Stimulated activated CD4-positive, alpha-beta T cell treated with anti-CD3 and anti-CD28 coated beads, Interleukin-4, amount 100 ng/mL, for 24 hours (primary cell): ENCODE data around the gene SLIT3.
A peak's percentile ranks its signal among the peaks of the same experiment; 100 is the strongest.

Experiments
- DNase-seq: peaks from one replicate; pipeline ENCODE4 v3.0.0-alpha.2; 2020

SLIT3 gene

DNA sequence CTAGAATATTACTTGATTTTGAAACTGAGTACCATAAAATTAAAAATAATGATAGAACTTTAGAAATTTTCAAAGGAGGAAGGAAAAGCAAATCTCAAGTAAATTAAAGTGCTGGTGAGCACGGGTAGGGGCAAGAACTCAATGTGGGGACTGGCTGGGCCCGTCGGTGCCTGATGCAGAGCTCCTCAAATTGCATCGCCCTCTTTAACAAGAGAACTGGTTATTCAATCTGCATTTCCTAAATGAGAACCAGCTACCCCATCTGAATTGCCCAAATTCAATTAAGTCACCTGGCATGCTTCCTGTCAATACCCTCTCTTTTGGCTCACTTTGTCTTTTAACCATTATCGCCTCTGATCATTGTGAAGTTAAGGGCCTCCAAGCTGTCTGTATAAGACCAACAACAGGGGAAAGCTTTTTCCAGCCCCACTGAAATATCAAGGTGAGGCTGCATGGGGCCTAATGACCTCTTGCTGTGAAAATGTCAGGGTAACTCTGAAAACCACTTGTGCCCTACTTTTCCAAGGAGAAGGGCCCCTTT is 316.7 kb downstream of the SLIT3 start:
- no peak for DNase-seq

DNA sequence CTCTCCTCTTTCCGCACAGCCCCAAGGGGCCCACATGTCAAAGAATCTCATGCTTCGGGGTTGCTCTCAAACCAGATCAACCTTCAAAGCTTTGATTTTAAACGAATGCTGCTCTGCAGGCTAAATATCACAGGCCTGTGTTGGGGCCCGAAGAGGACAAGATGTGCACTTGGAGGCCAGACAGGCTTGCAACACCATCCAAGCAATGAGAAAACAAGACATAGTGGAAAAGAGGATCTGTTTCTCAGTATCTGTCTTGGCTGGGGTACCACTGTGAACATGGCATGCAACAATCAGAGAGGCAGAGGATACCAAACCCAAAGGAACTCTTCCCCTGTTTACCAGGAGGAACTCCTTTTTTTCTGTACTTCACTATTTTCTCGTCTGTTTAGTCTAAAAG is 321.8 kb downstream of the SLIT3 start:
- DNase-seq, result no peak

DNA sequence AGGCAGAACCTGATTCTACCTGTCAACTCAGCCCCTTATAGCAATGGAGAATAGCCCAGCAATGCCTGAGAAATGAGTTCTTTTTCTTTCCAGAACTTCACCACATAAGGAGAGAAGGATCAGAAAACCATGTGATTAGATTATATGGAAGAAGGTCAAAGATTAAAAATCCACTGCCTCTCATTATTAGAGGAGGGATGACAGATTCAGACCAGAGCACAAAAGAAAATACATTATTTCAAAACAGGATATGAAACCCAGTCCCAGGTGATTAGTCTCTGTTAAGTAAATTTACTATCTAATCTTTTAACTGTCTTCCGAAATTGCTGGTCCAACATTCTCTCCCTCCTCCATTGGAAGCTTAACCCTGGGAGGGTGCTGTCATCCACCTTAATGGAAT is 322.4 kb downstream of the SLIT3 start:
- no peak for DNase-seq

DNA sequence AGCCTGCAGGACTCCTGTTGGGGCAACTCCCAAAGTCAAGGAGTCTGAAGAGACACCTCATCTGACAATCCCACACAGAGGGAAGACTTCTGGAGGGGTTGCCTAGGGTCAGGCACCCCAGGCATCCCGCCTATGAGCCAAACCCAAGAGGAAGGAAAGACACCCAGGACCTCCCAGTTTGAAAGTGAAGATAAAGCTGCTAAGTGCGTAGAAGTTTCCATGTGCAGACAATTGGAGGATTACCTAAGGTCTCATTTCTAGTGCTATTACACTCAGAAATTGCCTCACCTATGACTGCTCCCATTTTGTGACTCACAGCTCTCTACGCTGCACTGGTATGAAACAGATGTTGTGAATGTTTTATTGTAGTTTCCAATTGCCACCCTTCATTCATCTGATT is 322.9 kb downstream of the SLIT3 start:
- no peak for DNase-seq

DNA sequence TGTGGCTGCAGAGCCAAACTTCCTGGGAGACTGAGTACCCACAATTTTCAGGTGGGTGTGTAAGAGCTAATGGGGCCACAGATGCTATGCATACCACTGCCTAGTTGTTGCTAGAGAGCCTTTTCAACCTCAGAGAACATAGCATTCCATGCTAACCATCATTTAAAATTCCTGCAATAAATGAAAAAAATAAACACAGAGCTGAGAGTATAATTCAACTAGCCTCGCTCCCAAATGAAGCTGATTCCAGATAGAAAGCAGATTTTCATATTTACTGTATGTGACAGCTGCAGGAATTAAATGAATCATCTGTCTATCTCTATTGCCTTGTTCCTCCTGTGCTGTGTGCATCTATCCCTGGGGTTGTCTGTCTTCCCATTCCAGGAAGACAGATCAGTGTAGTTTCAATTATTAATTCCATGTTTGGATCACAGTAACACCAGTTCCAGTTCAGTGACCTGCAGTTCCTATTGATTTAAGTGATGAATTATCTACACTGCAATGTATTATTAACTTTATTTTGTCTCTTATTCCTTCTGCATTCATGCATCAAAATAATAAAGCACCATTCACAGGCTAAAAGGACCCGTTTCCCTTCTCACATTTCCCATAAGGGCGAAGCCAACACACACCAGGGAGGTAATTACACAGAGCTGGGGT is 324.5 kb downstream of the SLIT3 start:
- no peak for DNase-seq

DNA sequence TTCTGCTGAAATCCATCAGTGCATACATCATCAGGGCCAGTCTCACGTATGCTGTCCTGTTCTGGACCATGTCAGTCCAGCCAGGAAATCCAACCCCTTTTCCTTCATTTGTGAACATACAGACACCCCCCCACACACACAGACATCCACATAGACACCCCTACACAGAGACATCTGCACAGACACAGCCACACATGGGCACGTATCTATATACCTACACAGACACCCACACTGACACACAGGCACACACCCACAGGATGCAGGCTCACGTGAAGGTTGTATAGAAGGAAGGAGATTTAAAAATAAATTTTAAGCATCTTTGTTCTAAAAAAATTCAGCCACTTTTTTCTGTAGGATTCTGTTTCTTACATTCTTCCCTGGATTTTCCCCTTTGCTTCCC is 325.6 kb downstream of the SLIT3 start:
- DNase-seq, result no peak

DNA sequence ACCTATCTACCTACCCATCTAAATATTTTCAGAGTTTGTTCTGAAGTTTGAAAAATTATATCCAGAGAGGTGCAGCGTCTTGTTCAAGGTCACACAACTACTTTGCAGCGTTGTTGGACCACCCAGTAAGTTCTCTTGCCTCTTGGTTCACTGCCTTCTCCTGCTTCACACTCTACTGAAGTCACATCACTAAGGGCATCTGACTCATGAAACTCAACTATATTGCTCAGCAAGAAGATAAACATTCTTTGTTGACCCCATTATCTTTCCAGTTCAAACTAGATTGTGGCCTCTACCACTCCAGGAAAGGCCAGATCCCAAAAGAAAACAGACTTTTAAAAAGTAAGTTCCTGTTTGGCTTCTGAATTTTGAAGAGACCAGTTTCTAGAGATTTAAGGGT is 326.9 kb downstream of the SLIT3 start:
- no peak for DNase-seq

DNA sequence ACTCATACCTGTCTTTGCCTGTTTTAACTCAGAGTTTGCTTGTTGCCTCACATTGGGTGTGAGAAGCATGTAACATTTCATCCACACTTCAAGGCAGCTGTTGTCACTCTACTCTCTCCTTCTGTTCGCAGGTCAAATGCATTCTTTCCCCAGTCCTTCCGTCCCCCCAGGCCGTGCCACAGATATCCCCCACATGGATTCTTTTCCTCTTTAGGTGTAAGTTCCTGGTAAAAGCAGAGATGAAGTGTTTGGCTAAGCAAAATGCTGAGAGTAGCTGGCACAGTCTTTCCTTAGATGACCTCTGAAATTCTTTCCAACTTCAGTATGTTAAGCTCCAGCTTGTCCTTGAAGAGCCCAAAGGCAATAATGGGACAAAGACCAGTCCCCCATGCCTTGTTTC is 328.2 kb downstream of the SLIT3 start:
- DNase-seq, result no peak

DNA sequence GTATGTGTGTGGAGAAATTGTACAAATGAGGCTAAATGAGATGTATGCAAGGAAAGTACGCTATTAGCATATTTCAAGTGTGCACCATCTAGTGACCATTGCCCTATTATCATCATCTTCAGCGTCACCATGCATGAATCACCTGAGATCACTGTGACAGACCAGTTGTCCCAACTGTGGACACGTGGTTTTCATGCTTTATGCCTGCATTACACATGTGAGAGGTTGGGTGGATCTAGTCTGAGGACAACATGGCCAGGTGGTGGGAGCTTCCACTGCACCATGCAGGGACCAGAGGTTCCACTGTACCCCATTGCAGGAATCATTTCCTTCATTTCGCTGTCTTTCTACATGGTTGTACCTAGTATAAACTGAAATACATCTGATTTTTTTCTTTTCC is 329.8 kb downstream of the SLIT3 start:
- no peak for DNase-seq

DNA sequence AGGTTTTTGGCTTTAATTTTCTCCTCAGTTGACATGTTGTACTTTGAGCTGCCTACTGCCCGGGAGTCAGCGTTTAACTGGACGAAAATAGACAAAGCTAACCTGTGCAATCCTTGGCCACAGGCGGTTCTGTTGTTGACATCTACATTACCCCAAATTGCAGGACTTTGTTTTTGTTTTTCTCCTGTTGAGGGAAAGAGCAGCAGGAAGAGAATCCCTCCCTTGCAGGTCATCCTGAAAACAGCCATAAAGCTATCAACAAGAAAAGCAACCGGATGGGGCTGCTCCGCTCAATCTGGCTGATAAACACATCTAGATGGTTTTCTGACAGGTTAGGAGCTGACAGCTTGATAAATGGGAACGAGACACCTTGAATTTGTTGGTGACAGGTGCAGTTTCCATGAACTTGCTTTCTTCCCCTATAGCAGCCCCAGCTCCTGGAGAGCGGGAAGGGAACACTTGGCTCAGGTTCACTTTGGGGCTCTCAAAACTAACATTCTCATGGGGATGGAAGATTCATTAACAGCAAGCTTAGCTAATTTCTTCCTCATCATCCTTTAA is 331.5 kb downstream of the SLIT3 start:
- DNase-seq, result no peak

DNA sequence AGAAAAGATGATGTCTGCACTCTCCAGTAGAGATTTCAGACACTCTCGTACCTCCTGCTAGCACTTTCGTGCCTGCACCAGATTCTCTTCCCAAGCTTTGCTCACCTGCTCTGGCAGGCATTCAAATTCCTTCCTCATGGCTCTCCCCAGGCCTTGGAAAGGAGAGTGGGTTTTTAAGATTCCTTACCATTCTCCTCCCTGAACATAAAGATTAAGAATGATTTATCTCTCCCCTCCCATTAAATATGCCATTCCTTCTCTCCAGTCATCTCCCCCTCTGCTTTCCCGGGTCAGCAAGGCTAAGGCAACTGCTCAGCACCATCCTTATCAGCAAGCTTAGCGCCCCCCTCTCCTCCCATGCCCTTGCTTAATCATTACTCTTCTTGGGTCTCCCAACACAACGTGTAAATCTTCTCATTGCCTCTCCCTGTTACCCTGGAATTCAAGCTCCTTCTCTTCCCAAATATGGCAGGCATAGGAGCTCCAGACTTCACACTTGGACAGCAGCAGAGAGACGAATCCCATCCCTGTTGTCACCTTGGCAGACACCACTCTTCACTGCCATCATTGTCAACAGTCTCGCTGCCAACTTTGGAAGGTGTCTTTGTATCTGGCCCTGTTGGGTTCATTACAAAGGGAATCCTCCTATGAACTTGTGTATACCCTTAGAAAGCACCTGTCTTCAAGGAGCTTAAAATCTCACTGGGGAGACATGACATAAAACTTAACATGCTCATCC is 332.9 kb downstream of the SLIT3 start:
- DNase-seq, result no peak

DNA sequence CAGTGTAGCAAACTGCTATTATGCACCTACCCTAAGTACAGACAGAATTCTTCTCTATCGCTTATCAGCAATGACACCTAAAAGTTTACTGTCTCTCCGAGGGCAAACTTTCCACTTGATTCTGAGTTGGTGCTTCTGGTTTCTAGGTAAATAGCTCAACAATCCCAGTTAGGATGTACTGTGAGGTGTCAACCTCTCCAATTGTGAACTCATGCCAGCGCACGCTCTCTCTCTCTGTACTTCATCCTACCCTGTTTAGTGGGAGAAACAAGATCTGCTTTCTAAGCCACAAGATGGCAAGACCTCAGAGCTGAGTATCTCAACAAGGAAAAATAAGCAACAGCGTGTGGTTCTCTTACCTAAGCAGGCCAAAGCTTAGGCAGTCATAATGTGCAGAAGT is 335.3 kb downstream of the SLIT3 start:
- no peak for DNase-seq

DNA sequence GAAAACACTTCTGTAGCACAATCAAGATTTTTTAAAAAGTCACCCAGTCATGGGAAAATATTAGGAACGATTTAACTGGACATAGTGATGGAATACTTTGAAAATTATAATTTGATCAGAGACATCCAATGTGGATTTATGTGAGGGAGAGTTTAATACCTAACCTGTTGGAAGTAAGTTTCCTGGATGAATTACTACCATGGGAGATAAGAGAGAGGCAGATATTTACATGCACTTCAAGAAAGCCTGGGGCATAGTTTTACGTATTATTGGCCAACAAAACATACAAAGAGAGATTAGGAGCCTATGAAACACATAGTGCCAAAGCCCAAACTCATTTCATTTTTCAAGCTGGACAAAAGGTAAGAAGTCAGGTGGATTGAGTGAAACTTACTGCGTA is 336.8 kb downstream of the SLIT3 start:
- DNase-seq, result no peak

DNA sequence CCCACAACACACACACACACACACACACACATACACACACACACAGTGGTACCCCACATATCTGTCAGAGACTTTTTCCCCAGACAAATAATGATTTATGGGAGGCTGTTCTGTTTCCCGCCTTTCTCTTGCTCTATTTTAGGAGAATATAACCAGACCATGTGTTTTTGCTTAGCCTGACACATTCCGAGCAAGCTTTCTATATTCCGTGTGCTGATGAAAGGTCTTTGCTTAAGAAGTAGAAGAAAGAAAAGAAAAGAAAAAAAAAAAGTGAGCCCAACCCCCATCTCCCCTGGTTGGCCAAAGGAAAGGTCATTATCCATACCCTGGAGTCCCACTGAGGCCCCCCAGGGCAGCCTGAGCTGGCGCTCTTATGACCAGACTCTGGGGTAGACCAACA is 338.6 kb downstream of the SLIT3 start:
- DNase-seq, result no peak

DNA sequence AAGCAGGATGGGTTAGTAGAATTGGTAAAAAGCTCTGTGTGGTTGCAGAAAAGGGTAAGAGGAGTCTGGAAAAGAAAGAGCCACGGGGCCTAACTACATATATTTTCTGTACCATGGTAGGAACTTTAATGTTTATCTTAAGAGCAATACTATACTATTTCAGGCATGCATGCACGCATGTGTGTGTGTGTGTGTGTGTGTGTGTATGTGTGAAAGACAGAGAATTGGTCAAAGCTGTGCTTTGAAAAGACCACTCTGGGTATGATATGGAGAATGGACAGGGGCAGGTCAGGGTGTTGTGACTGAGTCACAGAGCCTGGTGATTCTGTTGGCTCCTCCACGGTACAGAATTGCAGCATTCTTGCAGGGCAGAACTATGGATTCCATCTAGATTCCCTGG is 339.3 kb downstream of the SLIT3 start:
- no peak for DNase-seq

DNA sequence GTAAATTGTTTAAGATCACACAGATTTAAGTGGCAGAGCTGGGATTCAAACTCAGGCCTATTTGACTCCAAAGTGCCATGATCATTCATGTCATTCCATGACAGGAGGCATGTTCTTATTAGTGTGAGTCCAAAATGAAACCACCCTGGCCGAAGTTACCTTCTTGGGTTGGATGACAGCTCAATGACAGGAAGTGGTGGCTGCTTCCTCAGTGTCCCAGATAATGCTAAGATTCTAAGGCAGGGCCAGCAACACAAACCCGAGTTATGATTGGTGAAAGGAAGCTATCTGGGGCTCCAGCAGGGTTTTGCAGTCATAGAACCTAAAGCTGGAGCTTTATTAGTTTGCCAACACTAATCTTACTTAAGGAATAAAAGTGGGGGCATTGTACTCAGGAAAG is 340.4 kb downstream of the SLIT3 start:
- no peak for DNase-seq

DNA sequence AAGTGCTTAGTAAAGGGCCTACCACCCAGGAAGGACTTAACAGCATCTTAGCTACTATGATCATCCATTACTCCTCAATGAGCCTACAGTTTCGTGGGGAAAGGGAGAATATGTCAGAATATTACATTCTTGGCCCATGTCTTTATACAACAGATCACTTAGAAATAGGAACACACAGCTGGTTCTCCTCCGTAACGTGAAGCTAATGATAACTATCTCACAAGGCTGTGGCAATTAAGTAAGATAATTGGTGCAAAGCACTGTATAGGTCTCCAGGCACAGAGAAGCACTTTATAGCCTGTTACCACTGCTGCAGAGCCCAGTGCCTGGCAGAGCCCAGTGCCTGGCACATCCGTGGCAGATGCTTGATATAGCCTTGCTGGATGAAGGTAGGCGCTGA is 347.6 kb downstream of the SLIT3 start:
- no peak for DNase-seq

DNA sequence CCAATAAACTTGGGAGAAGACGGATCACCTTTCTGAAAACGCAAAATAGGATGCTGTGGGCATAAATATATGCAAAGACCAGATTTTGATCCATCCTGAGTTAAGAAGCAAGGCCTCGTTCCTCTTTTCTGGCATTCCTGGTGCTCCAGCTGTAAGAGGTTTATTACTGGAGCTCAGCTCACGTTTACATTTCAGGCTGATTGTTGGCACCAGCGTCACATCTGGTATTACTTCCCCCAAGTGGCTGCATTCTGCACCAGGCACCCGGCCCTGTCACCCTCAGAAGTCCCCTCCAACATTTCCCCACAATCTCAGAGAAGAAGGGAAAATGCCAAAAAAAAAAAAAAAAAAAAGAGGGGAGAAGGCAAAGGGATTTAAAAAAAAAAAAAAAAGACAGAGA is 348.7 kb downstream of the SLIT3 start:
- no peak for DNase-seq

DNA sequence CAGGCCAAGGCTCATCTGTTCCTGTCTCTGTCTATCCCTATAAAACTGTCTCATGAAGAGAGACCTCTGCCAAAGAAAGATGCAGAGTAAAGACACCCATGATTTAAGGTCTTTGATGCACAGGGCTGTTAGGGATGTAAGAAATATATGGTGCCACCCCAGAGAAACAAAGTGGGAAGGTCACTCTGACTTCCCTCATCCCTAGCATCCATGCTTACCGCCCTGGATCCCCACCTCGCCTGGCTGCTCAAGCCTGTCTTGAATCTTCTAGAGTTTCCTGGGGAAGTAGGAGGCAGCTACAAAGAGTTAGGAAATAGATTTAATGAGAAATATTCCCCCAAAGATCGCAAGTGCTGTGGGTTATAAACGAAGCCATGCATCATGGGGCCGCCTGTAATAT is 349.2 kb downstream of the SLIT3 start:
- DNase-seq, result no peak

DNA sequence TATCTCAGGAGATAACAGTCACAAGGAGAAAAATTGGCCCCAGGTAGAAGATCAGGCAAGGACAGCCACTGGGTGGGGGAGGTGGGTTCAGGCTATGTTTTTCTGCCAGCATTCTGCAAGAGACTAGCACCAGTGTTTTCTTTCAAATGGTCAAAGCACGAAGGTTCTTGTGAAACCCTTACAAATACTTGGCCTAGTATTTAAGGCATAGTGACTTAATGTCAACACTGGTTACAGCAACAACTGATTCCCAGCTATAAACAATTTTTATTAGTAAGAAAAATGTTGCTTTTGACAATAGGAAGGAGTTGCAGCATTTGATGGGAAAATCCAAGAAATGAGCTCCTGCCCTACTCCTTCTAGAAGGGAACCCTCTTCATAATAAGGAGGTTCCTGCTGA is 349.6 kb downstream of the SLIT3 start:
- no peak for DNase-seq

DNA sequence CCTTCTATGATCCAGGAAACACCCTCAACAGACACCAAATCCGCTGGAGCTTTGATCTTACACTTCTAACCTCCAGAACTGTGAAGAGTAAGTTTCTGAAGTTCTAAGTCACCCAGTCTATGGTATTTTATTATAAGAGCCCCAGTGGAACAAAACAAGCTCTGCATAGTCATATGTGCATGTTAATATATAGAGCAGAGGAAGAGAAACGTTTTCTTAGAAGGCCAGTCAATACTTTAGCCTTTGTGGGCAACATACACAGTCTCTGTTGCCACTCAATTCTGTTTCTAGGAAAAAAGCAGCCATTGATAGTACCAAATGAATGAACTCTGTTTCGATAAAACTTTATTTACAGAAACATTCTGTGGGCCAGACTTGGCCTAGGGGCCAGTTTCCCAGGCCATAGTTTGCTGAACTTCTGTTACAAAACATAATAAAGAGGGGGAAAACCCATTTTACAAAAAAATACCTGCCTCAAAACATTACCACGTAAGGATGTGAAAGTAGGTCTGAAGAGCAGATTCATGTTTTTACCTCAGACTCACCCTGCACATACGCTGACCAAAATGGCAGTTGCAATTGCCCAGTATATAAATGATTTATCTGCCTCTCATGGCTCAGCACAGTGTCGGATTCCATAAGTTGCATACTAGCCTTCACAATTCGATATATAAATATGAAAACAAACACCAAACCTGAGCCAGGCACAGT is 350.5 kb downstream of the SLIT3 start:
- DNase-seq, result no peak

DNA sequence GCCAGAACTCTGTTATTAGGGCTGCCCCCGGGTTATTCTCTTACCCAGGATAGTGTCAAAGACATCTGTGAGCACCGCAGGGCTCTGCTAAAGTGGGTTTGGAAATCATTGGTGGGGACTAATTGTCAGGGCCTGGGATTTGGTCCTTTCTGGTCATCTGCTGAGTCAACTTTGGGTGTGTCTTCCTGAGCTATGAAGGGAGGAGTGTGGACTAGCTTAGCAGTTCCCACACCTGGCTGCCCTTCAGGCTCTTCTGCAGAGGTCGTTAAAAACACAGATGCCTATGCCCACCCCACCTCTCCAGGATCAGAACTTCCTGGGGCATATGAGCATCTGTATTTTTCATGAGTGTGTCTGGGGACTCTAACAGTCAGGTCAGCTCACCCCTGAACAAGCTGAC is 352.2 kb downstream of the SLIT3 start:
- DNase-seq, result no peak

DNA sequence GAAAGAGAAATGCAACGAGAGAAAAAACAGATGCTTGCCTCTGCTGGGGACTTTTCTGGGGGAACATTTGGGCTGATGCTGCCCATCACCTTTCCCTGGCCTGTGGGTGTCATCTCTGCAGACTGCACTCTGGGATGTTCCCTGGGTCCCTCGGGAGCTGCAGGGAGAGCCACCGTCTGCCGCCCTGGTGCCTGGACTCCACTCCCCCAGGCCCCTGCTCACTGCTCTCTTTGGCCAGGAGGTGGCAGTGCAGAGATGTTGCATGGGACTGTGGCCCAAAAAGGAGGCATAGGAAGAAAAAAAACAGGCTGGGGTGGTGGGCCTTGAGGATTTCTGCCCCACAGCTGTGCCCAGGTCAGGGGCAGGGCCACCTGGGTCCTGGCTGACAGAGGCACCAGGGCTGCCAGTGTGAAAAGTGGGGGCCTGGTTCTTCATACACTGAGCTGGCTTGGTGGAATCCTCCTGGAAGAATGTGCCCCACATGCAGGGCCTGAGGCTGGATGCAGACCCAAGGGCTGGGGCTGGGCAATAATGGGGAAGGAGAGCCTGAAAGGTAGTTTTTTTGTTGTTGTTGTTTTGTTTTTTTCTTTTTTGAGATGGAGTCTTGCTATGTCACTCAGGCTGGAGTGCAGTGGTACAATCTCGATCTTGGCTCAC is 353.6 kb downstream of the SLIT3 start:
- peak; percentile 31 for DNase-seq
